SK-MEL-5 (cell line): ENCODE data around the gene NEDD4L. TPM values are rescaled to one million over a fixed set of nuclear protein-coding genes. Genes with fewer than 3 reads are reported as not detected.
A peak's percentile ranks its signal among the peaks of the same experiment; 100 is the strongest.

Source experiments
- DNase-seq: peaks from one replicate; pipeline ENCODE4 v3.0.0-alpha.2; 2016; ENCODE audit warnings: low read depth, low spot score
- in situ Hi-C: cut with HindIII; loops from 2 replicates; pipeline ENCODE4 v1.10.0; 2016; ENCODE audit warnings: low sequenced_read_pairs, high pct_unique_total_duplicates, low pct_unique_long_range_greater_than_20kb
- total RNA-seq: library from RNA; depleted of rRNA; stranded (reverse); fragments of >200 nt; shearing (Covaris generic); gene quantifications from 2 replicates; pipeline ENCODE4 v1.2.3, GENCODE V29; 2014

The NEDD4L gene
- total RNA-seq, 1 experiment from 2014 or later, result 215 TPM

- in situ Hi-C loops, result no loop called here
- peak; percentile 42 for DNase-seq
Measured at GRCh38 chr18:58337686-58338085, 293.7 kb downstream of the NEDD4L start.

- in situ Hi-C loops, result no loop called here
- no peak for DNase-seq
Measured at GRCh38 chr18:58338141-58338540, 294.1 kb downstream of the NEDD4L start.

GRCh38 chr18:58338961-58339592, 295.1 kb downstream of the NEDD4L start:
- DNase-seq, result no peak
- in situ Hi-C loops, result no loop called here

GRCh38 chr18:58339890-58340289, 295.9 kb downstream of the NEDD4L start:
- in situ Hi-C loops, result no loop called here
- DNase-seq, result no peak

- in situ Hi-C loops, result no loop called here
- no peak for DNase-seq
Measured at GRCh38 chr18:58341916-58342315, 297.9 kb downstream of the NEDD4L start.

- no peak for DNase-seq
- in situ Hi-C loops, result no loop called here
Measured at GRCh38 chr18:58344080-58344670, 300.1 kb downstream of the NEDD4L start.

- no peak for DNase-seq
- in situ Hi-C loops, result no loop called here
Measured at GRCh38 chr18:58344861-58345463, 300.9 kb downstream of the NEDD4L start.

- in situ Hi-C loops, result no loop called here
- peak; percentile 30 for DNase-seq
Measured at GRCh38 chr18:58345875-58346274, 301.8 kb downstream of the NEDD4L start.

- no peak for DNase-seq
- in situ Hi-C loops, result no loop called here
Measured at GRCh38 chr18:58347135-58347534, 303.1 kb downstream of the NEDD4L start.

GRCh38 chr18:58348517-58348916, 304.5 kb downstream of the NEDD4L start:
- in situ Hi-C loops, result no loop called here
- no peak for DNase-seq

- in situ Hi-C loops, result no loop called here
- no peak for DNase-seq
Measured at GRCh38 chr18:58348951-58349350, 304.9 kb downstream of the NEDD4L start.

GRCh38 chr18:58349650-58350049, 305.6 kb downstream of the NEDD4L start:
- no peak for DNase-seq
- in situ Hi-C loops, result no loop called here

GRCh38 chr18:58350526-58350925, 306.5 kb downstream of the NEDD4L start:
- in situ Hi-C loops, result no loop called here
- DNase-seq, result no peak

- in situ Hi-C loops, result no loop called here
- DNase-seq, result no peak
Measured at GRCh38 chr18:58351776-58352175, 307.8 kb downstream of the NEDD4L start.

GRCh38 chr18:58353581-58353980, 309.6 kb downstream of the NEDD4L start:
- in situ Hi-C loops, result no loop called here
- no peak for DNase-seq

- in situ Hi-C loops, result no loop called here
- no peak for DNase-seq
Measured at GRCh38 chr18:58354051-58354450, 310.0 kb downstream of the NEDD4L start.

GRCh38 chr18:58354791-58355190, 310.8 kb downstream of the NEDD4L start:
- no peak for DNase-seq
- in situ Hi-C loops, result no loop called here

- no peak for DNase-seq
- in situ Hi-C loops, result no loop called here
Measured at GRCh38 chr18:58355243-58355642, 311.2 kb downstream of the NEDD4L start.

GRCh38 chr18:58359218-58359617, 315.2 kb downstream of the NEDD4L start:
- in situ Hi-C loops, result no loop called here

More at GRCh38 chr18:58359218-58359617, 315.2 kb downstream of the NEDD4L start:
- no peak for DNase-seq
